ENCODE data around the gene ATRN. TPM values are rescaled to one million over a fixed set of nuclear protein-coding genes. Genes with fewer than 3 reads are reported as not detected.

ATRN gene
- total and polyA plus RNA-seq, 8 donors: 2.9 to 63.9 (median 24.2) TPM

DNA sequence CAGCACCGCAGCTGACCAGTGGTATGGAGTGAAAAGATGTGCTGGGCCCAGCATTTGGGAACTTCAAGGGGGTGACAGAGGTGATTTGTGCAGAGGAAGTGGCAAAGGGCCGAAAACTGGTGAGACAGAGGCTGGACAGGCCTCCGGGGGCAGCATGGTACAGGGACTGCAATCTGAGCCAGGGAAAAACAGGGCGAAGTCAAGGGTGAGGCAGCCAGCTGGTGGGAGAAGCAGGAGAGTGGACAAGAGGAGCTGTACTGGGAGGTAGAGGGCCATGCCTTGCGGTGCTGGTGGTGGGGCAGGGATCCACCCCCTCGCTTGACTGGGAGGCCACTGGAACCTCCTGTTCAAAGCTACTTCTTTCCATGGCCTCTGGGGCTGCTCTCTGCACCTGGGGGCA lies 199.7 kb downstream of the ATRN start:
- TF ChIP-seq CTCF (IDR thresholded peaks at IDR 0.05): no peak
- TF ChIP-seq POLR2AphosphoS5 (IDR thresholded peaks at IDR 0.05): no peak
- no peak for TF ChIP-seq EP300 (IDR thresholded peaks at IDR 0.05)
- TF ChIP-seq POLR2A (IDR thresholded peaks at IDR 0.05): no peak
- H3K27ac ChIP-seq: no peak overlapping the region

GRCh38 chr20:3670945-3671344 lies 200.1 kb downstream of the ATRN start:
- TF ChIP-seq EP300 (IDR thresholded peaks at IDR 0.05): no peak
- no peak for TF ChIP-seq POLR2A (IDR thresholded peaks at IDR 0.05)
- no peak for TF ChIP-seq CTCF (IDR thresholded peaks at IDR 0.05)
- no peak for TF ChIP-seq POLR2AphosphoS5 (IDR thresholded peaks at IDR 0.05)
- DNase-seq: no peak
- Histone ChIP-seq H3K9me3 (no peaks in the 10 kb centered on the region), H3K4me1 (peaks cover 0 to 21% (median 13%) of the 10 kb centered on the region in 4 donors), H3K27me3 (peaks cover 0 to 65% (median 39%) of the 10 kb centered on the region in 3 donors), H3K27ac (no peak overlapping the region), H3K4me3 (no peak overlapping the region), H3K36me3 (peaks cover 0 to 60% (median 24%) of the 10 kb centered on the region in 4 donors)
- 83 to 93% (median 84%) methylated on average over 8 to 10 of the region's 10 CpGs for WGBS, 5 donors
- intact Hi-C loops (cut with DNase I; ENCODE audit: low total_unique reads): loop anchor here (10.0 kb wide), 2 partner anchors 94 to 424 kb away; partner anchors contain the start of gene ADISSP

More for the DNA sequence above, 199.7 kb downstream of the ATRN start:
- Histone ChIP-seq H3K27me3 (peaks cover 0 to 60% (median 39%) of the 10 kb centered on the region in 3 donors), H3K36me3 (peaks cover 0 to 55% (median 24%) of the 10 kb centered on the region in 4 donors), H3K9me3 (no peaks in the 10 kb centered on the region), H3K4me3 (no peak overlapping the region), H3K4me1 (peaks cover 0 to 25% (median 14%) of the 10 kb centered on the region in 4 donors)
- intact Hi-C loops (cut with DNase I; ENCODE audit: low total_unique reads): loop anchor here (10.0 kb wide), 2 partner anchors 94 to 424 kb away; partner anchors contain the start of gene ADISSP
- DNase-seq: no peak
- 40 to 57% (median 49%) methylated on average over 4 to 6 of the region's 6 CpGs for WGBS, 5 donors

- no peak for DNase-seq
- H3K27me3 ChIP-seq: peaks cover 0 to 70% (median 42%) of the 10 kb centered on the region in 3 donors
- H3K4me3 ChIP-seq: peak overlapping the region in 1 of 4 donors; percentile 26
These were observed 201.2 kb downstream of the ATRN start for GRCh38 chr20:3671986-3672546.

More at GRCh38 chr20:3671986-3672546, 201.2 kb downstream of the ATRN start:
- Histone ChIP-seq H3K4me1 (peaks cover 4 to 21% (median 19%) of the 10 kb centered on the region in 4 donors), H3K27ac (no peak overlapping the region), H3K36me3 (peaks cover 0 to 62% (median 24%) of the 10 kb centered on the region in 4 donors), H3K9me3 (no peaks in the 10 kb centered on the region)
- WGBS, 5 donors: 39 to 63% (median 43%) methylated on average over 17 to 23 of the region's 23 CpGs
- intact Hi-C loops (cut with DNase I; ENCODE audit: low total_unique reads): loop anchor here (10.0 kb wide), 2 partner anchors 93 to 423 kb away; partner anchors contain the start of gene ADISSP
- TF ChIP-seq CTCF (IDR thresholded peaks at IDR 0.05) (no peak), POLR2AphosphoS5 (IDR thresholded peaks at IDR 0.05) (no peak), POLR2A (IDR thresholded peaks at IDR 0.05) (no peak), EP300 (IDR thresholded peaks at IDR 0.05) (no peak)

All from stomach (tissue), 9 donors.